ENCODE results near the gene PKDREJ.

PKDREJ gene

DNA sequence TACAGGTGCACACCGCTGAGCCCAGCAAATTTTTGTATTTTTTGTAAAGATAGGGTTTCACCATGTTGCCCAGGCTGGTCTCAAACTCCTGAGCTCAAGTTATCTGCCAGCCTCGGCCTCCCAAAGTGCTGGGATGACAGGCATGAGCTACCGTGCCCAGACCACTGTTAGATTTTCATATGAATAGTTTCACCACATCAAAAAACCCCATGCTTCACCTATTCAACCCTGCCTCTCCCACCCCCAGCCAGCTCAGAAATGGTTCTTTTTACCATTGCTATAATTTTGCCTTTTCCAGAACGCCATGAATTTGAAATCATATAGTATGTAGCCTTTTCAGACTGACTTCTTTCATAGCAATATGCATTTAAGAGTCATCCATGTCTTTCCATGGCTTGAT is 50.9 kb downstream of the PKDREJ start:
- TF ChIP-seq, protein P1, sequence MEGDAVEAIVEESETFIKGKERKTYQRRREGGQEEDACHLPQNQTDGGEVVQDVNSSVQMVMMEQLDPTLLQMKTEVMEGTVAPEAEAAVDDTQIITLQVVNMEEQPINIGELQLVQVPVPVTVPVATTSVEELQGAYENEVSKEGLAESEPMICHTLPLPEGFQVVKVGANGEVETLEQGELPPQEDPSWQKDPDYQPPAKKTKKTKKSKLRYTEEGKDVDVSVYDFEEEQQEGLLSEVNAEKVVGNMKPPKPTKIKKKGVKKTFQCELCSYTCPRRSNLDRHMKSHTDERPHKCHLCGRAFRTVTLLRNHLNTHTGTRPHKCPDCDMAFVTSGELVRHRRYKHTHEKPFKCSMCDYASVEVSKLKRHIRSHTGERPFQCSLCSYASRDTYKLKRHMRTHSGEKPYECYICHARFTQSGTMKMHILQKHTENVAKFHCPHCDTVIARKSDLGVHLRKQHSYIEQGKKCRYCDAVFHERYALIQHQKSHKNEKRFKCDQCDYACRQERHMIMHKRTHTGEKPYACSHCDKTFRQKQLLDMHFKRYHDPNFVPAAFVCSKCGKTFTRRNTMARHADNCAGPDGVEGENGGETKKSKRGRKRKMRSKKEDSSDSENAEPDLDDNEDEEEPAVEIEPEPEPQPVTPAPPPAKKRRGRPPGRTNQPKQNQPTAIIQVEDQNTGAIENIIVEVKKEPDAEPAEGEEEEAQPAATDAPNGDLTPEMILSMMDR (conservative IDR thresholded peaks at IDR 0.05), result no peak
- TF ChIP-seq ZFX (IDR thresholded peaks at IDR 0.05), result no peak
- no peak overlapping the region for H3K27ac ChIP-seq

- TF ChIP-seq, protein P1 (conservative IDR thresholded peaks at IDR 0.05), result no peak
- TF ChIP-seq ZFX (IDR thresholded peaks at IDR 0.05), result no peak
- no peak overlapping the region for H3K27ac ChIP-seq
Measured at GRCh38 chr22:46209262-46209661, 53.9 kb downstream of the PKDREJ start.
